IMR-90 (cell line): ENCODE results near the gene RHOB. TPM values are rescaled to one million over a fixed set of nuclear protein-coding genes. Genes with fewer than 3 reads are reported as not detected.

Source experiments
- ATAC-seq: fragments of 200-7000 bp; cut with Tn5 transposase; 2 replicates; pipeline ENCODE4 v1.9.1; 2020; ENCODE audit warnings: low read depth, mild to moderate bottlenecking, moderate library complexity
- BruUV-seq: library from RNA; stranded (reverse); fragments of 400-500 nt; replicated peaks from 2 replicates; lab custom pipeline; 2021; lab: Mats Ljungman, UMichigan
- CTCF ChIA-PET: fragments of 300-600 bp; formaldehyde crosslinking; extraction: SDS; loops from one replicate; lab custom pipeline; 2021; ENCODE audit warnings: antibody characterized with exemption; lab: Yijun Ruan, JAX
- POLR2A ChIA-PET: fragments of 300-600 bp; sonication (Branson Sonifier 250); formaldehyde crosslinking; loops from one replicate; lab custom pipeline; 2022; ENCODE audit warnings: antibody characterized with exemption; ENCODE audit not compliant: unreplicated experiment; lab: Charles Lee
- DNase-seq: peaks from one replicate; pipeline ENCODE4 v3.0.0; 2013
- H2AFZ ChIP-seq: replicated peaks from 2 replicates; pipeline ENCODE3; 2013; ENCODE audit warnings: low read length, mild to moderate bottlenecking; ENCODE audit not compliant: poor library complexity
- H2AK5ac ChIP-seq: 2 replicates; pipeline ENCODE4 v1.6.1; 2013; ENCODE audit warnings: low read depth, low read length, inconsistent platforms
- H2AK9ac ChIP-seq: replicated peaks from 2 replicates; pipeline ENCODE3; 2013; ENCODE audit warnings: mild to moderate bottlenecking, low read depth, low read length, moderate library complexity; ENCODE audit not compliant: poor library complexity
- H2BK120ac ChIP-seq: 2 replicates; pipeline ENCODE4 v1.6.1; 2013; ENCODE audit warnings: low read depth, low read length, inconsistent platforms
- H2BK15ac ChIP-seq: 3 replicates; pipeline ENCODE4 v1.6.1; 2013; ENCODE audit warnings: low read depth, low read length, inconsistent platforms
- H2BK20ac ChIP-seq: 2 replicates; pipeline ENCODE4 v1.6.1; 2013; ENCODE audit warnings: low read depth, mild to moderate bottlenecking, inconsistent platforms, low read length, moderate library complexity
- H2BK5ac ChIP-seq: 2 replicates; pipeline ENCODE4 v1.6.1; 2013; ENCODE audit warnings: mild to moderate bottlenecking, low read depth, low read length, inconsistent platforms; ENCODE audit not compliant: poor library complexity, severe bottlenecking
- H3K14ac ChIP-seq: replicated peaks from 2 replicates; pipeline ENCODE4 v1.6.1; 2013; ENCODE audit warnings: low read depth, low read length, inconsistent platforms
- H3K18ac ChIP-seq: 2 replicates; pipeline ENCODE4 v1.6.1; 2013; ENCODE audit warnings: low read depth, low read length, control low read depth
- H3K23ac ChIP-seq: 2 replicates; pipeline ENCODE4 v1.6.1; 2013; ENCODE audit warnings: low read depth, low read length, inconsistent platforms
- H3K27ac ChIP-seq: 2 replicates; pipeline ENCODE4 v1.5.1; 2013; ENCODE audit warnings: mild to moderate bottlenecking, control low read depth, low read length; ENCODE audit not compliant: insufficient read depth
- H3K27me3 ChIP-seq: 2 replicates; pipeline ENCODE4 v1.6.1; 2013; ENCODE audit warnings: low read length; ENCODE audit not compliant: control insufficient read depth, insufficient read depth
- H3K36me3 ChIP-seq: 2 replicates; pipeline ENCODE4 v1.6.1; 2013; ENCODE audit warnings: low read length, mixed read lengths; ENCODE audit not compliant: control insufficient read depth, insufficient read depth
- H3K4ac ChIP-seq: 2 replicates; pipeline ENCODE4 v1.6.1; 2013; ENCODE audit warnings: low read depth, low read length, inconsistent platforms
- H3K4me1 ChIP-seq: 2 replicates; pipeline ENCODE4 v1.6.1; 2013; ENCODE audit warnings: low read length, mixed read lengths; ENCODE audit not compliant: control insufficient read depth, insufficient read depth
- H3K4me2 ChIP-seq: 2 replicates; pipeline ENCODE4 v1.6.1; 2013; ENCODE audit warnings: low read depth, mild to moderate bottlenecking, control low read depth, low read length, moderate library complexity
- H3K4me3 ChIP-seq: 2 replicates; pipeline ENCODE4 v1.5.1; 2013; ENCODE audit warnings: low read depth, mild to moderate bottlenecking, control low read depth, low read length, moderate library complexity; ENCODE audit not compliant: insufficient read depth
- H3K56ac ChIP-seq: 2 replicates; pipeline ENCODE4 v1.6.1; 2013; ENCODE audit warnings: low read length, inconsistent platforms; ENCODE audit not compliant: insufficient read depth; ENCODE audit errors: extremely low read depth
- H3K79me1 ChIP-seq, 2 experiments: 2 replicates each; pipeline ENCODE4 v1.6.1; 2013; ENCODE audit warnings: low read length in 2 of 2, inconsistent platforms in 1 of 2, low read depth in 1 of 2
- H3K9ac ChIP-seq: 2 replicates; pipeline ENCODE4 v1.6.1; 2013; ENCODE audit warnings: low read depth, low read length, control low read depth
- H3K9me1 ChIP-seq: 2 replicates; pipeline ENCODE4 v1.6.1; 2013; ENCODE audit warnings: low read length, inconsistent platforms; ENCODE audit not compliant: insufficient read depth
- H3K9me3 ChIP-seq: 2 replicates; pipeline ENCODE4 v1.6.1; 2013; ENCODE audit warnings: low read length; ENCODE audit not compliant: control insufficient read depth, insufficient read depth
- H4K20me1 ChIP-seq: 2 replicates; pipeline ENCODE4 v1.6.1; 2013; ENCODE audit warnings: low read length, inconsistent platforms; ENCODE audit not compliant: insufficient read depth
- H4K5ac ChIP-seq: 2 replicates; pipeline ENCODE4 v1.6.1; 2013; ENCODE audit warnings: mild to moderate bottlenecking, low read depth, low read length, control low read depth
- H4K8ac ChIP-seq, 2 experiments: 2 replicates each; pipeline ENCODE4 v1.6.1; 2013; ENCODE audit warnings: low read depth in 2 of 2, low read length in 2 of 2, control low read depth in 1 of 2, inconsistent platforms in 1 of 2
- H4K91ac ChIP-seq: 2 replicates; pipeline ENCODE4 v1.6.1; 2013; ENCODE audit warnings: low read depth, low read length, inconsistent platforms; ENCODE audit not compliant: insufficient read depth
- BHLHE40 ChIP-seq: fragments of 150-350 bp; IDR thresholded peaks from 2 replicates; pipeline ENCODE4 v1.6.1; 2016; ENCODE audit warnings: mild to moderate bottlenecking, low read depth, low read length
- CHD1 ChIP-seq: IDR thresholded peaks from 2 replicates; pipeline ENCODE4 v1.6.1; 2012; ENCODE audit warnings: low read depth, low read length, improper control_type of control experiment
- FOS ChIP-seq: fragments of 150-350 bp; IDR thresholded peaks from 2 replicates; pipeline ENCODE4 v1.6.1; 2016; ENCODE audit warnings: low read depth, low read length
- MAZ ChIP-seq: IDR thresholded peaks from 2 replicates; pipeline ENCODE4 v1.6.1; 2012; ENCODE audit warnings: low read depth, mild to moderate bottlenecking, low read length, improper control_type of control experiment, moderate library complexity, borderline replicate concordance
- MXI1 ChIP-seq: IDR thresholded peaks from 2 replicates; pipeline ENCODE4 v1.6.1; 2012; ENCODE audit warnings: low read depth, mild to moderate bottlenecking, low read length, moderate library complexity, borderline replicate concordance
- RAD21 ChIP-seq: IDR thresholded peaks from 2 replicates; pipeline ENCODE4 v1.6.1; 2012; ENCODE audit warnings: low read length, improper control_type of control experiment
- RCOR1 ChIP-seq: IDR thresholded peaks from 2 replicates; pipeline ENCODE4 v1.6.1; 2012; ENCODE audit warnings: mild to moderate bottlenecking, low read length, improper control_type of control experiment; ENCODE audit not compliant: insufficient replicate concordance
- RFX5 ChIP-seq: IDR thresholded peaks from 2 replicates; pipeline ENCODE4 v1.8.0; 2012; ENCODE audit warnings: low read depth, mild to moderate bottlenecking, low read length, moderate library complexity
- WGBS, 2 experiments: methylation state at CpG; one replicate each; pipeline versions ENCODE4 v1.1.5 to v1.1.7; 2013; ENCODE audit warnings: missing lambda C conversion rate in 2 of 2; ENCODE audit not compliant: insufficient read length in 1 of 2; ENCODE audit errors: extremely low coverage in 2 of 2; 5-methylcytosine and 5-hydroxymethylcytosine counted together
- dilution Hi-C: fragments of 300-500 bp; cut with HindIII; formaldehyde crosslinking; loops from one replicate; pipeline ENCODE4 v1.14.3; 2018; ENCODE audit warnings: low sequenced_read_pairs; ENCODE audit not compliant: unreplicated experiment
- in situ Hi-C: fragments of 300-500 bp; cut with MboI; formaldehyde crosslinking; loops from 3 replicates; pipeline ENCODE4 v1.14.3; 2019; ENCODE audit warnings: low sequenced_read_pairs, inconsistent platforms, mixed read lengths
- intact Hi-C: fragments of 100-400 bp; cut with micrococcal nuclease; formaldehyde crosslinking; loops from 2 replicates; pipeline ENCODE4 v1.10.0; 2022
- polyA plus RNA-seq, 3 experiments: library from polyadenylated mRNA; depleted of rRNA; stranded (reverse); fragments of >200 nt; gene quantifications; 2 replicates each; pipeline ENCODE4 v1.2.3, GENCODE V29; 2012; ENCODE audit warnings: low replicate concordance in 1 of 3
- total RNA-seq: library from RNA; depleted of rRNA; stranded (reverse); fragments of >200 nt; gene quantifications from 2 replicates; pipeline ENCODE4 v1.2.3, GENCODE V29; 2012

Gene RHOB
- total and polyA plus RNA-seq, 2 of the 4 experiments (the other 2 are of a cell fraction) = 112 to 149 TPM

- Histone ChIP-seq H3K18ac (peak overlapping the region; percentile 43), H2BK120ac (peak overlapping the region; percentile 76; the same call in 1 of the 2 replicates), H3K27me3 (no peaks in the 10 kb centered on the region), H3K23ac (peak overlapping the region; percentile 99), H3K27ac (peak overlapping the region; percentile 88), H3K14ac (peak overlapping the region; percentile 93), H2AK5ac (peak overlapping the region; percentile 96), H2BK5ac (peak overlapping the region; percentile 89), H3K36me3 (peaks cover 6% of the 10 kb centered on the region), H2AFZ (peak overlapping the region; percentile 84), H3K4me3 (peak overlapping the region; percentile 86), H3K4me1 (peaks cover 14% of the 10 kb centered on the region), H3K9me3 (no peaks in the 10 kb centered on the region), H3K56ac (0 out of 2 replicates have a peak overlapping the region, but pooled peaks have one; percentile 22), H3K9ac (peak overlapping the region; percentile 87), H4K5ac (peak overlapping the region; percentile 32; the same call in 1 of the 2 replicates), H4K8ac (peak overlapping the region in 1 of 2 experiments; percentile 41; a peak in 1 of 4 replicates), H3K4me2 (peak overlapping the region; percentile 84), H2BK15ac (no peak overlapping the region), H3K9me1 (no peaks in the 10 kb centered on the region), H2AK9ac (peak overlapping the region; percentile 93), H3K79me1 (peaks cover 3 to 35% of the 10 kb centered on the region in 2 experiments), H2BK20ac (no peak overlapping the region), H3K4ac (peak overlapping the region; percentile 91), H4K20me1 (peaks cover 39% of the 10 kb centered on the region), H4K91ac (peak overlapping the region; percentile 1; the same call in 1 of the 2 replicates)
- intact Hi-C loops = no loop called here
- in situ Hi-C loops = no loop called here
- ChIA-PET POLR2A (interaction anchor here (0.6 to 2.9 kb wide), 20 partner anchors 8 to 201 kb away, joined by 3 to 14 read pairs (median 5); no protein-coding TSS in a partner anchor), CTCF (interaction anchor here (0.5 to 1.8 kb wide), 7 partner anchors 8 to 195 kb away, joined by 3 to 9 read pairs (median 5); no protein-coding TSS in a partner anchor)
- BruUV-seq = no TSS peak
- DNase-seq (peak; percentile 41), ATAC-seq (peak; percentile 11)
- 1% methylated on average over 74 of the region's 78 CpGs; no CpG with 5 or more reads in 1 of the 2 experiments for WGBS, 2 experiments
- dilution Hi-C loops = no loop called here
- no peak for TF ChIP-seq FOS
- TF ChIP-seq RCOR1 = no peak
- no peak; the same call in 1 of the 2 replicates for TF ChIP-seq MAZ
- TF ChIP-seq MXI1 = peak; percentile 36; the same call in 1 of the 2 replicates
- no peak for TF ChIP-seq RAD21
- no peak; the same call in 1 of the 2 replicates for TF ChIP-seq BHLHE40
- no peak for TF ChIP-seq RFX5
- peak; percentile 95 for TF ChIP-seq CHD1
Observed at GRCh38 chr2:20447437-20448245, 767 bp downstream of the RHOB start.
